Naive thymus-derived CD4-positive, alpha-beta T cell (primary cell): ENCODE data around the gene AMPD3. TPM values are rescaled to one million over a fixed set of nuclear protein-coding genes. Genes with fewer than 3 reads are reported as not detected.

Source experiments
- ATAC-seq: fragments of 150-1000 bp; cut with Tn5 transposase; 2 replicates; pipeline ENCODE4 v1.10.0; 2021; ENCODE audit warnings: mild to moderate bottlenecking, moderate library complexity
- CTCF ChIA-PET: fragments of 350-600 bp; sonication (Branson Sonifier 250); formaldehyde crosslinking; loops from one replicate; lab custom pipeline; 2021; ENCODE audit warnings: antibody characterized with exemption; lab: Charles Lee
- POLR2A ChIA-PET: fragments of 350-600 bp; sonication (Branson Sonifier 250); formaldehyde crosslinking; loops from one replicate; lab custom pipeline; 2021; ENCODE audit warnings: antibody characterized with exemption, inconsistent platforms; lab: Charles Lee
- DNase-seq, 9 donors: peaks; one replicate each; pipeline versions ENCODE4 v3.0.0 to v3.0.0-alpha.2; 2020 to 2022; ENCODE audit warnings: mixed read lengths in 1 of 9
- H3K27ac ChIP-seq: one replicate; pipeline ENCODE4 v1.7.0; 2013; ENCODE audit warnings: mild to moderate bottlenecking, low read depth, low read length, moderate library complexity
- H3K27me3 ChIP-seq, 2 donors: one replicate each; pipeline ENCODE4 v1.7.0; 2013; ENCODE audit warnings: low read length in 2 of 2, mild to moderate bottlenecking in 2 of 2, moderate library complexity in 2 of 2; ENCODE audit not compliant: control insufficient read depth in 2 of 2, insufficient read depth in 2 of 2
- H3K36me3 ChIP-seq, 3 experiments: 1 replicate in 2 of 3; 2 replicates in 1 of 3; pipeline ENCODE4 v1.7.0; 2013; ENCODE audit warnings: low read length in 3 of 3, mild to moderate bottlenecking in 3 of 3, moderate library complexity in 1 of 3; ENCODE audit not compliant: insufficient read depth in 3 of 3, control insufficient read depth in 2 of 3
- H3K4me1 ChIP-seq, 2 donors: one replicate each; pipeline ENCODE4 v1.7.0; 2013; ENCODE audit warnings: low read length in 2 of 2, mild to moderate bottlenecking in 2 of 2, moderate library complexity in 1 of 2; ENCODE audit not compliant: control insufficient read depth in 2 of 2, insufficient read depth in 2 of 2
- H3K4me3 ChIP-seq: 2 replicates; pipeline ENCODE4 v1.7.0; 2013; ENCODE audit warnings: mild to moderate bottlenecking, low read length
- H3K9me3 ChIP-seq, 3 experiments: 1 replicate in 2 of 3; 2 replicates in 1 of 3; pipeline ENCODE4 v1.7.0; 2013; ENCODE audit warnings: low read length in 3 of 3; ENCODE audit not compliant: control insufficient read depth in 2 of 3
- H3K27ac Mint-ChIP-seq, 9 donors: one replicate each; pipeline ENCODE4 v1.8.0; 2020 to 2022; ENCODE audit warnings: mixed read lengths in 9 of 9, mild to moderate bottlenecking in 8 of 9, moderate library complexity in 5 of 9, inconsistent platforms in 2 of 9
- H3K27me3 Mint-ChIP-seq, 5 donors: one replicate each; pipeline ENCODE4 v1.8.0; 2021 to 2022; ENCODE audit warnings: mixed read lengths in 5 of 5, mild to moderate bottlenecking in 1 of 5
- H3K36me3 Mint-ChIP-seq, 5 donors: one replicate each; pipeline ENCODE4 v1.8.0; 2020 to 2022; ENCODE audit warnings: mixed read lengths in 5 of 5, mild to moderate bottlenecking in 3 of 5, inconsistent platforms in 1 of 5
- H3K4me1 Mint-ChIP-seq, 7 donors: one replicate each; pipeline ENCODE4 v1.8.0; 2020 to 2022; ENCODE audit warnings: mixed read lengths in 7 of 7, mild to moderate bottlenecking in 3 of 7, inconsistent platforms in 1 of 7
- H3K4me3 Mint-ChIP-seq, 10 donors: one replicate each; pipeline ENCODE4 v1.8.0; 2020 to 2022; ENCODE audit warnings: mild to moderate bottlenecking in 10 of 10, mixed read lengths in 10 of 10, moderate library complexity in 6 of 10, inconsistent platforms in 2 of 10
- H3K9me3 Mint-ChIP-seq, 11 donors: one replicate each; pipeline ENCODE4 v1.8.0; 2020 to 2022; ENCODE audit warnings: mixed read lengths in 11 of 11, mild to moderate bottlenecking in 4 of 11, inconsistent platforms in 1 of 11, moderate library complexity in 1 of 11
- intact Hi-C, 2 donors: fragments of 100-400 bp; cut with micrococcal nuclease; formaldehyde crosslinking; loops; one replicate each; pipeline ENCODE4 v1.15.1; 2023
- polyA plus RNA-seq, 2 donors: library from polyadenylated mRNA; unstranded; fragments of 300-500 nt; fragmentation: Illumina TruSeq; gene quantifications; one replicate each; pipeline ENCODE4 v1.2.3, GENCODE V29; 2021
- total RNA-seq, 6 experiments: library from RNA in 5 of 6; stranded (reverse) in 5 of 6; gene quantifications; 1 replicate in 5 of 6; 2 replicates in 1 of 6; pipeline ENCODE4 v1.2.3 and lab custom pipeline; 2021 to 2026

AMPD3 gene
- total and polyA plus RNA-seq, 7 experiments from 2014 or later = 12.9 to 35.1 (median 29.9) TPM

DNA sequence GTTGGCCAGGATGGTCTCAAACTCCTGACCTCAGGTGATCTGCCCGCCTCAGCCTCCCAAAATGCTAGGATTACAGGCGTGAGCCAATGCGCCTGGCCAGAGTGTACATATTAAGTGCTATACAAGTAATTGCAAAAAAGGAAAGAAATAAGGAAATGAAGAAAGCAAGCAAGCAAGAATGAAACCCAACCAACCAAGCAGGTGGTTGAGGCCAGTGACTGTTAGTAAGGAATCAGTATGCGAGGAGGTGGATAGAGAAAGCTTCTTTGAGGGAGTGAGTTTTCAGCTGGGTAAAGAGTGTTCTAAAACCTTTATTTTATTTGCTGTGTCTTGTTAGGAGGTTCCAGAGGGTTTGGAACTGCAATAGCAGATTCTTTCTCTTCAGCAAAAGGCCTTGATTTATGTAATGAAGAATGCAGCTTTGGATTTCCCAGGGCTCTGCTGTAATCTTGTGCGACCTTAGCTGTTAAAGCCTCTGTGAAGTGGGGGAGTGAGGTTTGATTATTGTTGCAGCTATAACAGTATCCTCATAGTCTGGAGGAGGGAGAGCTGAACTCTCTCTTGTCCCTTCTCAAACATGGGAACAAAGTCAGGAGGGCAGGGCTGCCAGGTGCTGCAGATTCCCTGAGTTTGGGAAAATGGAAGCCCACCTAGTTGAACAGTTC is 5.7 kb downstream of the AMPD3 start:
- CTCF ChIA-PET = interaction anchor here (0.8 to 1.1 kb wide), 3 partner anchors 8 to 80 kb away, joined by 3 to 4 read pairs (median 3); partner anchors contain the start of gene RNF141

DNA sequence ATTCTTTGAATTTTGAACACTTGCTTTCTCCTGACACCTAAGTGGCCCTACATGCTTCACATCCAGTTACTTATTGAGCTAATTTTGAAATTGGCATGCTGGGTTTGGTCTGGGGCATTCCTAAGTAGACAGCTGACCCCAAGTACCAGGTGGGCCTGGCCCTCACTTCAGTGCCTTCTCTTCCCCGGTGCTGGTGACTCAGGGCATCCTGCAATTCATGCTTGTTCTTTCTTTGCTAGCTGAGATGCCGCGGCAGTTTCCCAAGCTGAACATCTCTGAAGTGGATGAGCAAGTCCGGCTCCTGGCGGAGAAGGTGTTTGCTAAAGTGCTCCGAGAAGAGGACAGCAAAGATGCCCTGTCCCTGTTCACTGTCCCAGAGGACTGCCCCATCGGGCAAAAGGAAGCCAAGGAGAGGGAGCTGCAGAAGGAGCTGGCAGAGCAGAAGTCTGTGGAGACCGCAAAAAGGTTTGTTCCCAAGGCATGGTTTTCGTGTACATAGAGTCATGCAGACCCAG is 6.3 kb downstream of the AMPD3 start:
- H3K36me3 Mint-ChIP-seq = peaks cover 20 to 45% (median 32%) of the 10 kb centered on the region in 5 donors
- intact Hi-C loops = no loop called here

More for the DNA sequence above, 5.7 kb downstream of the AMPD3 start:
- peak overlapping the region in 2 of 10 donors; percentile 3 to 39 for H3K4me3 Mint-ChIP-seq
- peaks cover 20 to 41% (median 32%) of the 10 kb centered on the region in 5 donors for H3K36me3 Mint-ChIP-seq
- POLR2A ChIA-PET = no interaction called here
- no peak for ATAC-seq
- peaks cover 34 to 48% of the 10 kb centered on the region in 2 donors for H3K4me1 ChIP-seq
- H3K9me3 ChIP-seq = no peaks in the 10 kb centered on the region
- DNase-seq = no peak
- H3K27ac Mint-ChIP-seq = peak overlapping the region in 7 of 9 donors; percentile 33 to 95 (median 82)
- no peaks in the 10 kb centered on the region for H3K27me3 Mint-ChIP-seq
- no peaks in the 10 kb centered on the region for H3K9me3 Mint-ChIP-seq
- peaks cover 21 to 46% (median 22%) of the 10 kb centered on the region in 3 experiments for H3K36me3 ChIP-seq
- peaks cover 47 to 66% (median 60%) of the 10 kb centered on the region in 7 donors for H3K4me1 Mint-ChIP-seq
- H3K27me3 ChIP-seq = no peaks in the 10 kb centered on the region
- no peak overlapping the region for H3K27ac ChIP-seq
- intact Hi-C loops = no loop called here
- no peak overlapping the region for H3K4me3 ChIP-seq

DNA sequence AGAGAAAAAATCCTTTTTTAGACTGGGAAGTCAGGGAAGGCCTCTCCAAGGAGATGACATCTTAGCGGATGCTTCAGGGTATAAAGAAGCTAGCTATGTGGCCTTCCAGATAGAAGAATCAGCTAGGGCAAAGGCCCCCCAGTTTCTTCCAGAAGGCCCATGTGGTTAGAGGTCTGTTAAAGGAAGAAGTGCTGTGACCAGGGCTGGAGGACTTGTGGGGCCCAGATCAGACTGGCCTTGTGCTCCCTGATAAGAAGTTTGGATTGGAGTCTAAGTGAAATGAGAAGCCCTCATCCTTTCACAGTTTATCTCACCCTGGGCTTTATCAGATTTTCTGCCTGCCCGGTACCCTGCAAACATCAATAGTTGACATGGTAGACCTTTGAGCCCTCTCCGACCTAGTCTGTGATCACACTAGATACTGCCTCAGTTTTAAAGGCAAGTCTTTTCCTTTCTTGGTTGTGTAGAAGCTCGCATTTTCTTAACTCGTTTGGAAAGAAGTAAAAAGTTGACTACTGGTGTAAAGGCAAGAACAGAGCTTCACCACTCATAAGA is 7.8 kb downstream of the AMPD3 start:
- intact Hi-C loops = no loop called here

More for the DNA sequence above, 6.3 kb downstream of the AMPD3 start:
- H3K27me3 ChIP-seq = no peaks in the 10 kb centered on the region
- POLR2A ChIA-PET = interaction anchor here (0.6 to 0.8 kb wide), 3 partner anchors 12 to 26 kb away, joined by 3 read pairs; no protein-coding TSS in a partner anchor
- H3K4me1 ChIP-seq = peaks cover 34 to 45% of the 10 kb centered on the region in 2 donors
- CTCF ChIA-PET = interaction anchor here (0.6 to 1.2 kb wide), 5 partner anchors 9 to 276 kb away, joined by 3 to 4 read pairs (median 3); partner anchors contain the start of gene RNF141
- peaks cover 41 to 61% (median 54%) of the 10 kb centered on the region in 7 donors for H3K4me1 Mint-ChIP-seq
- H3K9me3 ChIP-seq = no peaks in the 10 kb centered on the region
- ATAC-seq (no peak), DNase-seq (no peak)
- peaks cover 21 to 52% (median 22%) of the 10 kb centered on the region in 3 experiments for H3K36me3 ChIP-seq
- no peaks in the 10 kb centered on the region for H3K27me3 Mint-ChIP-seq
- H3K4me3 Mint-ChIP-seq = no peak overlapping the region
- H3K4me3 ChIP-seq = no peak overlapping the region
- peak overlapping the region in 5 of 9 donors; percentile 2 to 95 (median 67) for H3K27ac Mint-ChIP-seq
- no peaks in the 10 kb centered on the region for H3K9me3 Mint-ChIP-seq
- H3K27ac ChIP-seq = no peak overlapping the region

DNA sequence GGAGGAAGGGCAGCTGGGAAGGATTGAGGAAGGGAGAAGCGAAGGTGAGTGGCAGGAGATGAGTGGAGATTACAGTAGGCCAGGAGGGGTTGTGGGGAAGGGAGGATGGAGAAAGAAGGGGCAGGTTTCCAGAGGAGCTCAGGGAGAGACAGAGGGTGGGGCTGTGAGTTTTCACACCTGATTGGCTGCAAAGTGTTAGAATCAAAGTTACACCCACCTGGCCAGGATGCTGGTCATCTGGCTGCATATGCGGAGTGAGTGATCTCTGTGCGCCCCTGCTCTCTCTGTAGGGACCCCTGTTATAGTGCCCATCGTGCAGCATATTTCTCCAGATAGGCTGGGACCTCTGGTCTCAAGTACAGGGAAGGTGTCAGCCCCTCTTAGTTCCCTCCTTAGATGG is 18.3 kb downstream of the AMPD3 start:
- Mint-ChIP-seq H3K27ac (peak overlapping the region in 6 of 9 donors; percentile 1 to 76 (median 60)), H3K27me3 (no peaks in the 10 kb centered on the region), H3K36me3 (peaks cover 0 to 50% (median 14%) of the 10 kb centered on the region in 5 donors), H3K4me1 (peaks cover 8 to 61% (median 35%) of the 10 kb centered on the region in 7 donors), H3K9me3 (peaks cover 0 to 17% (median 0%) of the 10 kb centered on the region in 11 donors), H3K4me3 (no peak overlapping the region)
- ChIA-PET CTCF (interaction anchor here (1.0 to 1.2 kb wide), 2 partner anchors 14 to 62 kb away, joined by 3 to 4 read pairs; no protein-coding TSS in a partner anchor), POLR2A (no interaction called here)
- Histone ChIP-seq H3K36me3 (peaks cover 0 to 49% (median 0%) of the 10 kb centered on the region in 3 experiments), H3K27ac (no peak overlapping the region), H3K9me3 (no peaks in the 10 kb centered on the region), H3K4me1 (no peaks in the 10 kb centered on the region), H3K4me3 (no peak overlapping the region), H3K27me3 (no peaks in the 10 kb centered on the region)
- no peak for ATAC-seq
- no peak for DNase-seq
- intact Hi-C loops = no loop called here

More for the DNA sequence above, 7.8 kb downstream of the AMPD3 start:
- DNase-seq (no peak), ATAC-seq (no peak)
- Histone ChIP-seq H3K27ac (no peak overlapping the region), H3K27me3 (no peaks in the 10 kb centered on the region), H3K36me3 (peaks cover 22 to 53% (median 25%) of the 10 kb centered on the region in 3 experiments), H3K4me1 (peaks cover 20 to 30% of the 10 kb centered on the region in 2 donors), H3K9me3 (no peaks in the 10 kb centered on the region), H3K4me3 (no peak overlapping the region)
- POLR2A ChIA-PET = interaction anchor here (1.0 kb wide), 1 partner anchor 9 kb away, joined by 3 read pairs; no protein-coding TSS in a partner anchor
- no peak overlapping the region for H3K4me3 Mint-ChIP-seq
- peaks cover 30 to 60% (median 44%) of the 10 kb centered on the region in 5 donors for H3K36me3 Mint-ChIP-seq
- H3K9me3 Mint-ChIP-seq = peaks cover 0 to 6% (median 0%) of the 10 kb centered on the region in 11 donors
- peak overlapping the region in 1 of 9 donors; percentile 14 for H3K27ac Mint-ChIP-seq
- H3K4me1 Mint-ChIP-seq = peaks cover 27 to 59% (median 46%) of the 10 kb centered on the region in 7 donors
- CTCF ChIA-PET = interaction anchor here (0.6 kb wide), 1 partner anchor 27 kb away, joined by 3 read pairs; no protein-coding TSS in a partner anchor
- no peaks in the 10 kb centered on the region for H3K27me3 Mint-ChIP-seq

DNA sequence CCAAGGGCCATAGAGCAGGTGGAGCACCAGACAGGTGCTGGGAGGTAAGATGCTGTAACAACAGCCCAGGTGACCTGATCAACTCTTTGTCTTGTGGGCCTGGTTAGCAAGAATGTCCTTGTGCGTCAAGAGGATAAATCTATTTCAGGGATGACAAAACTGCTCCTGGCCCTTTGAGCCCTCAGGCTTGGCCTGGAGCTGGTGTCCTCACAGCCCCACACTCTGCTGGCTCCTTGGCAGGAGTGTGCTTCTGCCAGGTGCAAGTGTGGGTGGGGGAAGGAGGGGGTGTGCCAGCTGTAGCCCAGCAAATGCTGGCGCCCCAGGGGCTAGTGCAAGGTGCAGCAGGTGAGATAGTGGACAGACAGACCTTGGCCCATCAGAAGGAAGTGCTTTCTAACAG is 19.5 kb downstream of the AMPD3 start:
- H3K27me3 Mint-ChIP-seq = no peaks in the 10 kb centered on the region
- H3K4me1 Mint-ChIP-seq = peaks cover 8 to 53% (median 30%) of the 10 kb centered on the region in 7 donors
- H3K9me3 Mint-ChIP-seq = peaks cover 0 to 7% (median 0%) of the 10 kb centered on the region in 11 donors
- no peaks in the 10 kb centered on the region for H3K9me3 ChIP-seq
- ATAC-seq = no peak
- H3K36me3 ChIP-seq = peaks cover 0 to 60% (median 4%) of the 10 kb centered on the region in 3 experiments
- H3K4me3 ChIP-seq = no peak overlapping the region
- no peaks in the 10 kb centered on the region for H3K4me1 ChIP-seq
- ChIA-PET POLR2A (no interaction called here), CTCF (no interaction called here)
- no peak for DNase-seq
- H3K4me3 Mint-ChIP-seq = peak overlapping the region in 1 of 10 donors; percentile 8
- intact Hi-C loops = loop anchor here in 1 of 2 donors (2.0 kb wide), 1 partner anchor 16 kb away; no protein-coding TSS in a partner anchor
- H3K27ac Mint-ChIP-seq = peak overlapping the region in 7 of 9 donors; percentile 16 to 80 (median 59)
- no peaks in the 10 kb centered on the region for H3K27me3 ChIP-seq
- peaks cover 0 to 39% (median 15%) of the 10 kb centered on the region in 5 donors for H3K36me3 Mint-ChIP-seq
- no peak overlapping the region for H3K27ac ChIP-seq

DNA sequence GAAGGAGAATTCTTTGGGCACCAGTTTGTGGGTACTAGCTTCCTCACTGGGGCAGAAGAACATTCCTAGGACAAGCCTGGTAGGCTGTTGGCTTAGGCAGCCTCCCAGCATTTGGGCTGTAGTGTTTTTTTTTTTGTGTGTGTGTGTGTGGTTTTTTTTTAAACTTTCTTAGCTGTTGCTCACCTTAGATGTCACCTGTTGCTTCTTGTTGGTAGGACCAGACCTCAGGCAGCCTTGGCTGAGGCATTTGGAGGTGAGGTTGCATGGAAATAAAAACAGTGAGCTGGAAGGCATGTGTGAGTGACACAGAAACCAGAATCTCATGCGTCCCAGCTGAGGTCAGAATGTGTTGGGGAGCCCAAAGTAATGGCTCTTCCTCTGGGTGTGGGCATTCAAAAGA is 21.3 kb downstream of the AMPD3 start:
- no peaks in the 10 kb centered on the region for H3K27me3 Mint-ChIP-seq
- intact Hi-C loops = loop anchor here in 1 of 2 donors (5.0 kb wide), 1 partner anchor 64 kb away; no protein-coding TSS in a partner anchor
- H3K27ac Mint-ChIP-seq = peak overlapping the region in 6 of 9 donors; percentile 21 to 80 (median 62)
- peaks cover 0 to 2% (median 0%) of the 10 kb centered on the region in 11 donors for H3K9me3 Mint-ChIP-seq
- Histone ChIP-seq H3K27ac (no peak overlapping the region), H3K27me3 (no peaks in the 10 kb centered on the region), H3K36me3 (peaks cover 0 to 72% (median 4%) of the 10 kb centered on the region in 3 experiments), H3K4me3 (no peak overlapping the region), H3K9me3 (no peaks in the 10 kb centered on the region), H3K4me1 (no peaks in the 10 kb centered on the region)
- no peak for ATAC-seq
- no peak for DNase-seq
- H3K36me3 Mint-ChIP-seq = peaks cover 4 to 39% (median 9%) of the 10 kb centered on the region in 5 donors
- ChIA-PET POLR2A (interaction anchor here (0.8 to 0.9 kb wide), 2 partner anchors 15 to 51 kb away, joined by 3 to 4 read pairs; no protein-coding TSS in a partner anchor), CTCF (interaction anchor here (0.6 kb wide), 2 partner anchors 13 to 231 kb away, joined by 3 read pairs; no protein-coding TSS in a partner anchor)
- H3K4me1 Mint-ChIP-seq = peaks cover 8 to 54% (median 25%) of the 10 kb centered on the region in 7 donors
- H3K4me3 Mint-ChIP-seq = no peak overlapping the region
